ENCODE measurements around the gene ADAMTSL2.

GRCh38 chr9:133552236-133552635 is 17.7 kb downstream of the ADAMTSL2 start:
- TF ChIP-seq EP300 (IDR thresholded peaks at IDR 0.05): no peak
- TF ChIP-seq POLR2AphosphoS5 (IDR thresholded peaks at IDR 0.05): no peak
